Skeletal muscle tissue (tissue), 4 donors: ENCODE measurements around the gene ABHD13. TPM values are rescaled to one million over a fixed set of nuclear protein-coding genes. Genes with fewer than 3 reads are reported as not detected.
"Not testable (repeated sequence)": the region's sequence is repeated elsewhere in the genome, so short reads cannot be mapped to it uniquely, and the experiment has no call there.

ENCODE experiments used
- H3K27ac ChIP-seq: one replicate; pipeline ENCODE4 v1.7.0; 2013; ENCODE audit warnings: mild to moderate bottlenecking, low read depth, low read length, inconsistent platforms
- H3K27me3 ChIP-seq, 3 donors: one replicate each; pipeline ENCODE4 v1.7.0; 2013; ENCODE audit warnings: low read length in 3 of 3; ENCODE audit not compliant: control insufficient read depth in 3 of 3, insufficient read depth in 3 of 3
- H3K36me3 ChIP-seq, 3 donors: one replicate each; pipeline ENCODE4 v1.7.0; 2013; ENCODE audit warnings: low read length in 3 of 3; ENCODE audit not compliant: control insufficient read depth in 3 of 3, insufficient read depth in 3 of 3
- H3K4me1 ChIP-seq, 3 donors: one replicate each; pipeline ENCODE4 v1.7.0; 2013; ENCODE audit warnings: low read length in 3 of 3, mild to moderate bottlenecking in 3 of 3; ENCODE audit not compliant: control insufficient read depth in 3 of 3, insufficient read depth in 3 of 3
- H3K4me3 ChIP-seq, 3 donors: one replicate each; pipeline ENCODE4 v1.7.0; 2013; ENCODE audit warnings: low read length in 3 of 3
- H3K9ac ChIP-seq, 3 donors: one replicate each; pipeline ENCODE4 v1.7.0; 2013; ENCODE audit warnings: low read length in 3 of 3, mild to moderate bottlenecking in 3 of 3, moderate library complexity in 2 of 3, low read depth in 1 of 3
- H3K9me3 ChIP-seq, 3 donors: one replicate each; pipeline ENCODE4 v1.7.0; 2013; ENCODE audit warnings: low read length in 3 of 3; ENCODE audit not compliant: control insufficient read depth in 3 of 3
- total RNA-seq: library from RNA; depleted of rRNA; stranded (reverse); fragments of >200 nt; gene quantifications from one replicate; pipeline ENCODE4 v1.2.3, GENCODE V29; 2014
- donor health status: Osteomylitis.

Gene ABHD13
- total RNA-seq, 1 donor from 2014 or later, result 7.8 TPM

DNA sequence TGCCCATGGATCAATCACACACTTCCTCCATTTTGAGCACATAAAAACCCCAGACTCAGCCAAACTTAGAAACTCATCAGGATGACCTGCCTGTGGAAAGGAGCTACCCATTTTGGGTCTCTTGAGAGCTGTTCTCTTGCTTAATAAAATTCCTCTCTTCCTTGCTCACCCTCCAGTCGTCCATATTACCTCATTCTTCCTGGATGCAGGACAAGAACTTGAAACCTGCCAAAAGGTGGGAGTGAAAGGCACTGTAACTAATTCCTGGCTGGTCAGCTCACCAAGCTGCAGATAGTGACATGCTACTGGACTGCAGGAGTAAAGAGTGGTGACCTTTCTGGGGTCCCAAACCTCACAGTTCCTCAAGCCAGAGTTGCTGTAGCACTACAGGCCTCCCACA, 23.0 kb upstream of the ABHD13 start:
- H3K27ac ChIP-seq, result no peak overlapping the region
- H3K9me3 ChIP-seq, result peaks cover 0 to 6% (median 3%) of the 10 kb centered on the region in 3 donors
- H3K9ac ChIP-seq, result no peak overlapping the region

DNA sequence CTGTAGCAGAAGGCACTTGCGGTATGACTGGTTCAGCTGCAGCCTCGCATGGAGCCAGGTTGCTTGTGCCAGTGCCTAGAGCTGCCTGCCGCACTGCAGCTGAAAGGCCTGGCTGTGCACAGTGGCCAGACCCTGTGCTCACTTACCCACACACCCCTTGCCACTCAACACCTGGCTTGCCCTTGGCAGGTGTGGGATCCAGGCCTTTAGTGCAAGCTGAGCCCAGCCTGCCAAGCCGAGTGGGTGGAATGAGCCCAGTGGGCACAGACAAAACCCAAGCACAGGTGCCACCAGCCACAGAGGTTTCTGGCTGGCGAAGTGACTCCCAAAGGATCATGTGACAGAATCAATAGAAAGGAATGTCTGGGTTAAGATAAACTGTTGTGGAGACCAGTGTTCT, 22.3 kb upstream of the ABHD13 start:
- Histone ChIP-seq H3K36me3 (no peaks in the 10 kb centered on the region), H3K9ac (no peak overlapping the region), H3K9me3 (peaks cover 0 to 6% (median 3%) of the 10 kb centered on the region in 3 donors), H3K27me3 (no peaks in the 10 kb centered on the region), H3K4me3 (no peak overlapping the region), H3K27ac (no peak overlapping the region), H3K4me1 (peaks cover 0 to 2% (median 0%) of the 10 kb centered on the region in 3 donors)

More for the DNA sequence above, 23.0 kb upstream of the ABHD13 start:
- Histone ChIP-seq H3K4me1 (peaks cover 0 to 2% (median 0%) of the 10 kb centered on the region in 3 donors), H3K27me3 (no peaks in the 10 kb centered on the region), H3K4me3 (no peak overlapping the region), H3K36me3 (no peaks in the 10 kb centered on the region)

DNA sequence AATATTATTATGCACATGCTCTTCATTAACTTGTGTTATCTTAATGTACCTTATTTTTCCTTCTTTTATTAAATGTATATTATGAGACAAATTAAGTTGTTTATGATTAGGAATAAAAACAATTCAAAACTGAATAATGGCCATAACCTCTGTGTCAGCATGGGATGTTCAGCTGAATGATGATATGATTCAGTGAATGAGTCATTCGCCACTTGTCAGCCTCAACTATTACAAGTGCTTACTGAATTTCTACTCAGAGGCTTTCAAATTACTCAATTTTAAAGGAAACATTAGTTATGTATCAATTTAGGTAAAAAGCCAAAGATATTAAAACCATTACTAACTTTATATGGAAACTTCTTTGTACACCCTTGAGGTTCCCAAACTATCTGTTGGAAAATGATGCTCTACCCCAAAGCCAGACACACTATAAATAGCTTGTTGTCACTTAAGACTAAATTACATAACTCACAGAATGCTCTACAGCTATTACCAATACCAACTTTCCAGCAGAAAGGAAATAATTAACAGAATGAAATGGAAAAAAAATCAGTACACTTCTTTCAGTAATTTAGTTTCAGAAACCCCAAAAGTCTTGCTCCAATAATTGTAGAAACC, 17.3 kb upstream of the ABHD13 start:
- no peak overlapping the region for H3K27ac ChIP-seq
- no peak overlapping the region for H3K9ac ChIP-seq
- no peak overlapping the region for H3K4me3 ChIP-seq
- H3K27me3 ChIP-seq, result no peaks in the 10 kb centered on the region
- H3K36me3 ChIP-seq, result no peaks in the 10 kb centered on the region
- H3K4me1 ChIP-seq, result peaks cover 0 to 2% (median 0%) of the 10 kb centered on the region in 3 donors
- no peaks in the 10 kb centered on the region for H3K9me3 ChIP-seq

DNA sequence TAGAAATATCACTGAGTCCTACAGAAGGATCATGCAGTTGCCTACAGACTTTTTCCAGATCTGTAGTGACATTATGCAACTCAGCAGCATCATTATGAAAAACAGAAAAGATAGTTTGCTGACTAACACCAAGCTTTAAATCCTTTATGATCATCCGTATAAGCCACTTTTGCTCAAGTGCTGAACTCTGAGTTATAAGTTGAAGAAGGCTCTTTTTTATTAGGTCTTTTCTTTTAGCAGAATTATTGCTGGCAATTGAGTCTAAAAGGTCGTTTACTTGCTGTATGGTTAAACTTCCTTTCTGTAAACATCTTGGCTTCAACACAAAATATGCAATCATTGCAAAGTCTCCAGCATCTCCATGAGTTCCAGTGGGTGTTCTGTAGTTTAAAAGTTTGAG, 7.6 kb upstream of the ABHD13 start:
- H3K4me3 ChIP-seq, result no peak overlapping the region
- no peak overlapping the region for H3K9ac ChIP-seq
- no peaks in the 10 kb centered on the region for H3K9me3 ChIP-seq
- no peak overlapping the region for H3K27ac ChIP-seq
- no peaks in the 10 kb centered on the region for H3K27me3 ChIP-seq
- peaks cover 4 to 8% (median 8%) of the 10 kb centered on the region in 3 donors for H3K4me1 ChIP-seq
- peaks cover 0 to 26% (median 12%) of the 10 kb centered on the region in 3 donors for H3K36me3 ChIP-seq

DNA sequence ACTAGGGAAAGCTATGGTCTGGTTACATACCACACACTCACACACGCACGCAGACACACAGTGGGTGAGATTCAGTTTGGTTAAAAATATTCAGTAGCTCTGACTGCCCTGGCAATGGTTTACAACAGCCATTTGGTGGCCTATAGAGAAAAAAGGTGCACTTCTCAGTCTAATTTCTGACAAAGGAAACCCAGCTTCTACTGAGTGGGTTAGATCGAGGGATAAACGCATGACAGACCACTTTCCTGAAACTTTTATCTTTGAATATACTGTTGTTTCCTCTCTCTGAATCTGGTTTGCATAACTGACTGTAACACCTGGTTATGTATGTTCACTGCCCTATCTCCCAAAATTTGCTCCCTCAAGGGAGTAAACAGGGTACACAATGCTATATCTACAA, 5.3 kb upstream of the ABHD13 start:
- Histone ChIP-seq H3K4me1 (peaks cover 12 to 28% (median 20%) of the 10 kb centered on the region in 3 donors), H3K27ac (no peak overlapping the region), H3K4me3 (no peak overlapping the region), H3K36me3 (peaks cover 2 to 26% (median 12%) of the 10 kb centered on the region in 3 donors), H3K9ac (no peak overlapping the region), H3K27me3 (no peaks in the 10 kb centered on the region), H3K9me3 (no peaks in the 10 kb centered on the region)

DNA sequence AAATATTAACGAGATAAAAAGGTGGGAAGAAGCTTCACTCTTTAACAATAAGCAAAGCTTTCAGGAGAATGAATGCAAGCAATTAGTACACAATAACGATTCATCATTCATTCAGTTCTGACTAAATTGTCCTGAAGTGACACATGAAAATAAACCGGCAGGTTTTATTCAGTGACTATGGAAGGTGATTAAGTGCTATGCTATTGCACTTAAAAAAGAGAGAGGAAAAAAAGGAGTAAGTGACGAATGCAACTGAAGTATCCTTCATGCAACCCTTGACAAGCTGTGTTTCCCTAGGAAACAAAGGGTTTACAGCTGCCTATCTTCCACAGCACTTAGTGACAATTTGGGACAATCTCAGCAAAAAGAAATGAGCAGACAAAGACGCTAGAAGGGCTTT, 4.2 kb upstream of the ABHD13 start:
- Histone ChIP-seq H3K27me3 (no peaks in the 10 kb centered on the region), H3K27ac (no peak overlapping the region), H3K4me3 (peak overlapping the region; percentile 59 to 63 (median 60)), H3K9ac (peak overlapping the region in 2 of 3 donors; percentile 41 to 77), H3K36me3 (peaks cover 2 to 20% (median 10%) of the 10 kb centered on the region in 3 donors), H3K4me1 (peaks cover 12 to 28% (median 20%) of the 10 kb centered on the region in 3 donors), H3K9me3 (no peaks in the 10 kb centered on the region)

DNA sequence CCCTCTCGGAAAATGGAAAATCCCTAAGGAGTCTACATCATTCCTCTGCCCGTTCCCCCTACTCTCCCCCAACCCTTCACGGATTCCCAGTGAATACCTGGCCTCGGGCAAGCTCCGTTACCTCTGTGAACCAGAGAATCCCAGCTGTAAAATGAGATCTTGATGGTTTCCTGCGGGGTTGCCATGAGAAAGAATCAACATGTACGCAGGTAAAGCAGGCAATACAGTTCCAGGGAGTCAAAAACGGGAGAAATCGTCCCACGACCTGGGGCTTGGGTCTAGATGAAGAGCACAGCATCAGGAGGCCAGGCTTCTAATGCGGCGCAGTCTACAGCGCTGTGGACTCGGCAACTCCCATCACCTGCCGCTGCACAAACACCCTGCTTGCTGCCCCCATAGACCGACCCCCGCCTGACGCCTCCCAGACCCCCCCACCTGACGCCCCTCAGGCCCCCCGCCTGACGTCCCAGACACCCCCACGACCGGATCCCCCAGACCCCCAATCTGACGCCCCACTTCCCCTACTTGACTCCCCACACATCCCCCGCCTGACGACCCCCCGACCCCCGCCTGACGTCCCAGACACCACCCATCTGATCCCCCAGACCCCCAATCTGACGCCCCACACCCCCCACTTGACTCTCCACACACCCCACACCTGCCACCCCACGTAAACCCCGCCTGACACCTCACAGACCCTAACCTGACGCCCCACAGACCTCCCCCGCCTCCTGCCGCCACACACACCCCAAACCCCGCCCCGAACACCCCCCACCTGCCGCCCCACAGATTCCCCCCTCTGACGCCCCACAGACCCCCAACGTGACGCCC, 3.5 kb upstream of the ABHD13 start:
- Histone ChIP-seq H3K4me3 (peak overlapping the region; percentile 59 to 63 (median 60)), H3K9ac (peak overlapping the region; percentile 41 to 77 (median 63)), H3K9me3 (no peaks in the 10 kb centered on the region), H3K4me1 (peaks cover 12 to 34% (median 26%) of the 10 kb centered on the region in 3 donors), H3K36me3 (peaks cover 2 to 15% (median 5%) of the 10 kb centered on the region in 3 donors), H3K27ac (no peak overlapping the region), H3K27me3 (no peaks in the 10 kb centered on the region)

DNA sequence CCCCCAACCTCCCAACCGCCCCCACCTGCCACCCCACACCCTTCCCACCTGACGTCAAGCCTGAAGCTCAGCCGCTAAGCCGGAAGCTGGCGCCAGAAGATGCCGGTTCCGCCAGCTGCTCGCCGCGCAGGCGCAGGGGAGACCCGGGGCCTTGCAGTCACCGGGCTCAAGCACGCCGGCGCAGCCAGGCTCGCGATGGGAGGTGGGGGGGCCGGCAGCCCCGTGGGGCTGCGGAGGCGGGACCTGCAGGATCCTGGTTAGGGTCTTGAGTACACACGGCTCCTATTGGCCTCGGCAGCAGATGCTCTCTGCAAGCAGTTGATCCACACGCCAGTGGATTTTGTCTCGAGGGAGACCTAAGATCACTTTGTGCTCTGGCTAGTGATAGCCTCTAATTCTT, 2.8 kb upstream of the ABHD13 start, which contains the start of gene LIG4:
LIG4 (minus strand) TSS at position 101 of the 400 bp plus-strand sequence. CDS start 4,268 bp downstream, outside the sequence.
- H3K36me3 ChIP-seq, result peaks cover 2 to 8% (median 4%) of the 10 kb centered on the region in 3 donors
- H3K9ac ChIP-seq, result peak within 1 kb of the TSS; percentile 67 to 78 (median 68)
- no peaks in the 10 kb centered on the region for H3K9me3 ChIP-seq
- peaks cover 17 to 41% (median 31%) of the 10 kb centered on the region in 3 donors for H3K4me1 ChIP-seq
- no peak within 1 kb of the TSS for H3K27ac ChIP-seq
- H3K27me3 ChIP-seq, result no peaks in the 10 kb centered on the region
- peak within 1 kb of the TSS; percentile 73 to 81 (median 73) for H3K4me3 ChIP-seq

DNA sequence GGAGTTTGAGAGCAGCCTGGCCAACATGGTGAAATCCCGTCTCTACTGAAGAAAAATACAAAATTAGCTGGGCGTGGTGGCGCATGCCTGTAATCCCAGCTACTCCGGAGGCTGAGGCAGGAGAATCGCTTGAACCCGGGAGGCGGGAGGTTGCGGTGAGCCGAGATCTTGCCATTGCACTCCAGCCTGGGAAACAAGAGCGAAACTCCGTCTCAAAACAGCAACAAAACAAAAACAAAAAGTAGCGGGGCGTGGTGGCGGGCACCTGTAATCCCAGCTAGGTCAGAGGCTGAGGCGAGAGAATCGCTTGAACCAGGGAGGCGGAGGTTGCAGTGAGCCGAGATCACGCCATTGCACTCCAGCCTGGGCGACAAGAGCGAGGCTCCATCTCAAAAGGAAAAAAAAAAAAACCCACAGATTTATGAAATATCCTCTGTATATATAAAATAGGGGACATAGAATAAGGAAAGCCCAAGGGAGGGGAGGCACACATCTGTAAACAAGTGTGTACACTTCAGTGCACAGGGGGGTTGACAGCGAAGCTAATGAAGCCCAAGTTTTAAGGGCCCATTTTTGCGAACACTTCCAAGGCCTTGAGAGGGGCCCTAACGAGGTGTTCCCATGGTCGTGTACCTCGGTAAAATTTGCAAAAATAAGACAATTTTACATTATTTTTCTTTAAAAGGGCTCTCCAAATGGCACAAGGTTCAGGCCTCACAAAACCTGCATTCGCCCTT, 717 bp upstream of the ABHD13 start:
- Histone ChIP-seq H3K4me1 (peaks cover 20 to 41% (median 35%) of the 10 kb centered on the region in 3 donors), H3K27ac (peak overlapping the region; percentile 62), H3K9ac (peak overlapping the region; percentile 85 to 97 (median 95)), H3K4me3 (peak overlapping the region; percentile 65 to 93 (median 87))
- H3K9me3 ChIP-seq, H3K27me3 ChIP-seq, H3K36me3 ChIP-seq: not testable (repeated sequence)
